HepG2 (cell line): Measurements from ENCODE around the gene CDKN1A. TPM values are rescaled to one million over a fixed set of nuclear protein-coding genes. Genes with fewer than 3 reads are reported as not detected.
"Not testable (repeated sequence)": the region's sequence is repeated elsewhere in the genome, so short reads cannot be mapped to it uniquely, and the experiment has no call there.

ENCODE experiments used
- ATAC-seq: fragments of 200-7000 bp; cut with Tn5 transposase; 3 replicates; pipeline ENCODE4 v1.9.1; 2020; ENCODE audit warnings: mild to moderate bottlenecking, moderate library complexity
- BruUV-seq: library from RNA; stranded (reverse); fragments of 400-500 nt; replicated peaks from 2 replicates; lab custom pipeline; 2021; lab: Mats Ljungman, UMichigan
- CTCF ChIA-PET: fragments of 300-600 bp; formaldehyde crosslinking; extraction: SDS; loops from one replicate; lab custom pipeline; 2021; ENCODE audit warnings: low total read pairs, inconsistent platforms, low intra/inter-chr PET ratio; lab: Yijun Ruan, JAX
- POLR2A ChIA-PET: fragments of 350-600 bp; sonication (Branson Sonifier 250); formaldehyde crosslinking; loops from one replicate; lab custom pipeline; 2020; ENCODE audit warnings: antibody characterized with exemption, inconsistent platforms; lab: Yijun Ruan, JAX
- DNase-seq: peaks from one replicate; pipeline ENCODE4 v3.0.0-alpha.2; 2015; ENCODE audit warnings: low spot score
- FAIRE-seq: peaks from 3 replicates; lab custom pipeline; 2011; peaks lifted over from hg19 to GRCh38; lab: Jason Lieb, UNC
- H2AFZ ChIP-seq: one replicate; pipeline ENCODE4 v1.6.1; 2011; ENCODE audit warnings: low read length, inconsistent platforms
- H3K27ac ChIP-seq: fragments of 300-600 bp; 3 replicates; pipeline ENCODE4 v1.8.0; 2011; ENCODE audit warnings: mixed run types, mild to moderate bottlenecking, mixed read lengths, low read length, inconsistent platforms; ENCODE audit not compliant: insufficient read depth; ENCODE audit errors: extremely low read length
- H3K27me3 ChIP-seq, 2 experiments: fragments of 200-600 bp in 1 of 2; 2 replicates in 1 of 2; 3 replicates in 1 of 2; pipeline versions ENCODE4 v1.6.0 to v1.8.0; 2011; ENCODE audit warnings: low read length in 2 of 2, mild to moderate bottlenecking in 2 of 2, moderate library complexity in 2 of 2, inconsistent platforms in 1 of 2; ENCODE audit not compliant: insufficient read depth in 2 of 2, control insufficient read depth in 1 of 2
- H3K36me3 ChIP-seq, 2 experiments: fragments of 200-600 bp in 1 of 2; replicated peaks in 1 of 2; 2 replicates in 1 of 2; 3 replicates in 1 of 2; pipeline versions ENCODE4 v1.5.1 to v1.8.0; 2011; ENCODE audit warnings: low read length in 2 of 2, inconsistent platforms in 1 of 2; ENCODE audit not compliant: insufficient read depth in 2 of 2, control insufficient read depth in 1 of 2
- H3K4me1 ChIP-seq: 2 replicates; pipeline ENCODE4 v1.5.1; 2012; ENCODE audit warnings: low read length, inconsistent platforms; ENCODE audit not compliant: insufficient read depth
- H3K4me2 ChIP-seq: 2 replicates; pipeline ENCODE4 v1.6.0; 2011; ENCODE audit warnings: low read depth, low read length, inconsistent platforms
- H3K4me3 ChIP-seq, 3 experiments: fragments of 200-600 bp in 1 of 3; sonication (generic), shearing (Covaris generic) in 1 of 3; replicated peaks in 1 of 3; 2 replicates each; pipeline ENCODE4 v1.5.1; 2011 to 2016; ENCODE audit warnings: low read length in 3 of 3, inconsistent platforms in 2 of 3, low read depth in 2 of 3, mild to moderate bottlenecking in 2 of 3, control low read depth in 1 of 3, mixed read lengths in 1 of 3; ENCODE audit not compliant: insufficient read depth in 1 of 3
- H3K79me2 ChIP-seq: one replicate; pipeline ENCODE4 v1.6.1; 2011; ENCODE audit warnings: low read length, inconsistent platforms; ENCODE audit not compliant: insufficient read depth
- H3K9ac ChIP-seq: 2 replicates; pipeline ENCODE4 v1.6.0; 2011; ENCODE audit warnings: mild to moderate bottlenecking, low read depth, low read length, inconsistent platforms; ENCODE audit not compliant: insufficient read depth
- H3K9me3 ChIP-seq: 2 replicates; pipeline ENCODE4 v1.5.1; 2012; ENCODE audit warnings: mild to moderate bottlenecking, low read length
- H4K20me1 ChIP-seq: 2 replicates; pipeline ENCODE4 v1.6.0; 2011; ENCODE audit warnings: inconsistent platforms, mild to moderate bottlenecking, low read length, moderate library complexity; ENCODE audit not compliant: insufficient read depth
- HNRNPK ChIP-seq: fragments of 200-400 bp; formaldehyde crosslinking; IDR thresholded peaks from 2 replicates; pipeline ENCODE4 v1.6.1; 2018; ENCODE audit warnings: low read length, low read depth, moderate library complexity, mild to moderate bottlenecking; ENCODE audit not compliant: poor library complexity, severe bottlenecking
- WGBS: methylation state at CpG from one replicate; pipeline ENCODE4 v1.1.6; 2017; ENCODE audit warnings: low lambda C conversion rate; 5-methylcytosine and 5-hydroxymethylcytosine counted together
- in situ Hi-C: cut with HindIII; loops from 2 replicates; pipeline ENCODE4 v1.10.0; 2017; ENCODE audit warnings: low pct_unique_long_range_greater_than_20kb; ENCODE audit not compliant: extremely low pct_ligation_motif_present
- intact Hi-C: fragments of 100-400 bp; cut with micrococcal nuclease; formaldehyde crosslinking; loops from one replicate; pipeline ENCODE4 v1.10.0; 2022; ENCODE audit not compliant: unreplicated experiment
- polyA plus RNA-seq, 8 experiments: library from polyadenylated mRNA; depleted of rRNA in 3 of 8; stranded (reverse) in 7 of 8; unstranded in 1 of 8; fragments of >200 nt; fragmentation: Illumina TruSeq in 4 of 8; extraction: Trizol in 4 of 8; gene quantifications; 2 replicates each; pipeline versions ENCODE4 v1.2.1 to v1.2.3, GENCODE V29; 2011 to 2016; ENCODE audit warnings: low read depth in 4 of 8, missing spikeins in 1 of 8, mixed read lengths in 1 of 8; ENCODE audit not compliant: insufficient read depth in 1 of 8
- total RNA-seq, 5 experiments: library from RNA; depleted of rRNA; stranded (reverse); fragments of >200 nt; fragmentation: Illumina TruSeq; extraction: Trizol; gene quantifications; 2 replicates each; pipeline ENCODE4 v1.2.3, GENCODE V29; 2016; ENCODE audit warnings: low read depth in 1 of 5
- TF ChIP-seq, protein P1 (sequence below): fragments of 450-650 bp; IDR thresholded peaks from 2 replicates; pipeline ENCODE4 v1.6.1; 2017; ENCODE audit warnings: mild to moderate bottlenecking

The CDKN1A gene
- total and polyA plus RNA-seq, 2 of the 13 experiments (the other 11 are each of a cell fraction or from before 2014, with no cell fraction given) = 60.7 to 92.1 TPM

- POLR2A ChIA-PET = no interaction called here
These were observed 25.5 kb downstream of the CDKN1A start for GRCh38 chr6:36703982-36704381.

GRCh38 chr6:36704961-36705577, 26.6 kb downstream of the CDKN1A start:
- ATAC-seq, H3K4me3 ChIP-seq, H3K9me3 ChIP-seq, BruUV-seq, H3K9ac ChIP-seq, H3K4me2 ChIP-seq, FAIRE-seq, H3K4me1 ChIP-seq, H2AFZ ChIP-seq, H3K27ac ChIP-seq, in situ Hi-C loops, H3K36me3 ChIP-seq, DNase-seq, intact Hi-C loops, CTCF ChIA-PET, H4K20me1 ChIP-seq, H3K79me2 ChIP-seq: not testable (repeated sequence)
- peaks cover 10 to 40% of the 10 kb centered on the region in 2 experiments; a peak in 4 of 5 replicates for H3K27me3 ChIP-seq
- POLR2A ChIA-PET = interaction anchor here (0.6 kb wide), 1 partner anchor 71 kb away, joined by 3 read pairs; no protein-coding TSS in a partner anchor
- 26% methylated on average over 7 of the region's 7 CpGs for WGBS
- TF ChIP-seq HNRNPK = peak; percentile 66

More at GRCh38 chr6:36703982-36704381, 25.5 kb downstream of the CDKN1A start:
- TF ChIP-seq, protein P1, sequence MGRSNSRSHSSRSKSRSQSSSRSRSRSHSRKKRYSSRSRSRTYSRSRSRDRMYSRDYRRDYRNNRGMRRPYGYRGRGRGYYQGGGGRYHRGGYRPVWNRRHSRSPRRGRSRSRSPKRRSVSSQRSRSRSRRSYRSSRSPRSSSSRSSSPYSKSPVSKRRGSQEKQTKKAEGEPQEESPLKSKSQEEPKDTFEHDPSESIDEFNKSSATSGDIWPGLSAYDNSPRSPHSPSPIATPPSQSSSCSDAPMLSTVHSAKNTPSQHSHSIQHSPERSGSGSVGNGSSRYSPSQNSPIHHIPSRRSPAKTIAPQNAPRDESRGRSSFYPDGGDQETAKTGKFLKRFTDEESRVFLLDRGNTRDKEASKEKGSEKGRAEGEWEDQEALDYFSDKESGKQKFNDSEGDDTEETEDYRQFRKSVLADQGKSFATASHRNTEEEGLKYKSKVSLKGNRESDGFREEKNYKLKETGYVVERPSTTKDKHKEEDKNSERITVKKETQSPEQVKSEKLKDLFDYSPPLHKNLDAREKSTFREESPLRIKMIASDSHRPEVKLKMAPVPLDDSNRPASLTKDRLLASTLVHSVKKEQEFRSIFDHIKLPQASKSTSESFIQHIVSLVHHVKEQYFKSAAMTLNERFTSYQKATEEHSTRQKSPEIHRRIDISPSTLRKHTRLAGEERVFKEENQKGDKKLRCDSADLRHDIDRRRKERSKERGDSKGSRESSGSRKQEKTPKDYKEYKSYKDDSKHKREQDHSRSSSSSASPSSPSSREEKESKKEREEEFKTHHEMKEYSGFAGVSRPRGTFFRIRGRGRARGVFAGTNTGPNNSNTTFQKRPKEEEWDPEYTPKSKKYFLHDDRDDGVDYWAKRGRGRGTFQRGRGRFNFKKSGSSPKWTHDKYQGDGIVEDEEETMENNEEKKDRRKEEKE = no peak
- Histone ChIP-seq H3K9ac (no peak overlapping the region), H3K9me3 (no peaks in the 10 kb centered on the region), H3K4me1 (no peaks in the 10 kb centered on the region), H3K27me3 (peaks cover 10 to 50% of the 10 kb centered on the region in 2 experiments; a peak in 4 of 5 replicates), H4K20me1 (no peaks in the 10 kb centered on the region), H3K27ac (no peak overlapping the region), H3K79me2 (no peaks in the 10 kb centered on the region), H3K36me3 (no peaks in the 10 kb centered on the region), H3K4me2 (no peak overlapping the region), H3K4me3 (no peak overlapping the region), H2AFZ (no peak overlapping the region)
- WGBS = 63% methylated on average over 13 of the region's 18 CpGs
- FAIRE-seq = no peak
- DNase-seq = no peak
- intact Hi-C loops = no loop called here
- ATAC-seq = no peak
- no TSS peak for BruUV-seq
- in situ Hi-C loops = no loop called here
- CTCF ChIA-PET = no interaction called here
